NCI-H128 (cell line): Measurements from ENCODE around the gene PELI2.

ENCODE experiments used
- DNase-seq: peaks from one replicate; lab custom pipeline; 2025; ENCODE audit not compliant: unreplicated experiment; lab: John Stamatoyannopoulos, UW

PELI2 gene

GRCh38 chr14:56237398-56237797, 119.2 kb downstream of the PELI2 start:
- DNase-seq = no peak

DNA sequence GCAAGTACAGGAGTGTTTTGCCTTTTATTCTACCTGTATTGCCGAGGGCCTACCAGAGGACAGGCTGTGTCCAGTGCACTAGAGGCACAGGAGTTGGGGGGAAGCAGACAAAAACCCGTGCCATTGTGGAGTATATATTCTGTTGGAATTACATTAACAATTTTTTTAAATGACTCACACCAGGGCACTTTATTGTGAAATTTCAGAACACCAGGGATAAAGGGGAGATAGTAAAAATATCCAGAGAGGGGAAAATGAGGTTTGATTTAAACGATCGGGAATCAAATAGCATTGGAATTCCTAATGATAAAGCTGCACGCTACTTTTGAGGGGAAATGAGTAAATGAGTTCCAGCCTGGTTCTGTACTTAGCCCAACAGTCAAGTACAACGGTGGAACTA, 123.2 kb downstream of the PELI2 start:
- DNase-seq = no peak

- no peak for DNase-seq
Observed at GRCh38 chr14:56243110-56243509, 124.9 kb downstream of the PELI2 start.

GRCh38 chr14:56244138-56244789, 126.1 kb downstream of the PELI2 start:
- no peak for DNase-seq

GRCh38 chr14:56247495-56248200, 129.4 kb downstream of the PELI2 start:
- DNase-seq = no peak

GRCh38 chr14:56248442-56248841, 130.2 kb downstream of the PELI2 start:
- no peak for DNase-seq

GRCh38 chr14:56261046-56261445, 142.8 kb downstream of the PELI2 start:
- no peak for DNase-seq

DNA sequence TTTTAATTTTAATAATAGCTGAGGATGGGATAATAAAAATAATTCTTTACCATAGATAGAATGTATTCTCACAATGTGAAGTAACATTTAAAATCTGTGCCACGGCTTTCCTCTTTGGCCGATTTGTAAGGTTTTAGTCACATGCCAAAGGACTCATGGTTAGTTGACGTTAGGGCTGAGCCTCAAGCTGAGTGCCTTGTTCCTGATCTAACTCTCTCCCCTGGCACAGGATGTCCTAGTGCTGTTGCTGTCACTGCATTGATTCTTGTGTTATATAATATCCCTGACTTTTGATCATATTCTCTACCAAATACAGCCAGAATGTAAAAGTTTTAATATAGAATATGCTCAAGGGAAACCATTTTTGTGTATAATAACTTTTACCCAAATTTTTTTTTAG, 144.3 kb downstream of the PELI2 start:
- DNase-seq = no peak

DNA sequence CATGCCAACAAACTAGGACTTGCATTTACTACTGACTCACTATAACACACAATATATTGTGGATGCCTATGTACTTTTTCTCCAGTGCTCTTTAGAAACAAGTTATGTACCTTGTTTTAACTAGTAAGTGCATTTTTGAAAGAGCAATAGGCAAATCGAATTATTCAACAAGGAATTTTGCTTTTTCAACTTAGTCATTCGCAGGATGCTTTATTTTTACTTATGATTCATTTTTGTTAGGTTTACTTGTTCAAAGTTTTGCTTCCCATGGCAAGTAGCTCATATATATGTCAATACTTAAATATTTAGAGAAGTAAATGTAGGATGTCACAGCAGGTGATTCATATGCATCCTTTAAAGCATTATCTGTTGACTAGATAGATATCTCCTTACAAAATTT, 149.8 kb downstream of the PELI2 start:
- no peak for DNase-seq

DNA sequence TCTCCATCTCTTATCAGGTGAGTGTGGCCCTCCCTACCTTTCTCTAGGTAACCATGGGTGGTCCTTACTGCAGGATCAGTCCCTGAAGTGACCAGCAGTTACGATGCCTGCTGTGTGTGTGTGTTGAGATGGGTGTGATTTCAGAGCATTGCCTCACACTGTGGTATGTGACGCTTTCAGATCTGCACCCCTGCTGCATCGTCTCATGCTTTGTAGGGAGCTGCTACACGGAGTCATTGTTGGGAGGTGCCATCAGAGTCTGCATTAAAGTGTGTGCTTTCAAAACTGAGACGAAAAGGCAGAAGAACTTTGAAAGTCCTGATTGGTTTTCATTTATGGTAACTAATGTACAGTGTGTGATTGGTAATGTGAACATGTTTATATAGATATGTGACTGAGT, 150.5 kb downstream of the PELI2 start:
- no peak for DNase-seq

- no peak for DNase-seq
Observed at GRCh38 chr14:56270921-56271320, 152.7 kb downstream of the PELI2 start.

- no peak for DNase-seq
Observed at GRCh38 chr14:56271970-56272369, 153.8 kb downstream of the PELI2 start.

GRCh38 chr14:56273155-56273554, 154.9 kb downstream of the PELI2 start:
- no peak for DNase-seq

DNA sequence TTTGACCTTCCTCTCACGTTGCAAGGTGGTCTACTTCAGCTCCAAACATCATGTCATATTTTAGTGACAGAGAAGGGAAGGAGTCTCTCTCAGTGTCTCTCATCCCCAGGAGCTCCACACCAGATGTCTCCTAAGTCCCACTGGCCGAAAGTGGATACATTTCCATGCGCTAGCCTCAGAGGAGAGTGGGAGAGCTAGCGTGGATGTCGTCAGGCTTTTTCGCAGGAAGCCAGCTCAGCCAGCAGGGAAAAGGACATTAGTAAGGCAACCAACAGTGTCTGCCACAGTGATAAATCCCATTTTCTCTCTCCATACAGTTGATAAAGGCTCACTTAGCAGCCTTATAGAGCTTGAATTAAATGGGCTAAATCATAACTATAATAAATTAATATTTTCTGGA, 155.7 kb downstream of the PELI2 start:
- no peak for DNase-seq

DNA sequence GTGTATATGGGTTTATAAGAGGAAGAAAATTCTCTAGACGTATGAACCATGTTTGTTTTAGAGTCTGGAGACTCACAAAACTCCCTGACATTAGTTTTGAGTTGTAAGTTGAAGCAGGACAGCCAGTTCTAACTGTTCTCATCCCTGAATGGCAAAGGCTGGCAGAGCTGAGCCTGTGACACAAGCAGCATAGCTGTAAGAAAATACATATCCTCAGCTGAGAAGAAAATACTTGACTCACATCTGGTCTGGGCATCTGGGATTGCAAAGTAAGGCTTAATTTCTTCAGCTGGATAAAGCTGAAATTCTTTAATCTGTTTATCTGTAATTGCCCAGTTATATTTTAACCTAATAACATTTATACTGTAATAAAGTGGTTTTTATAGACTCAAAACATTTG, 156.3 kb downstream of the PELI2 start:
- no peak for DNase-seq

DNA sequence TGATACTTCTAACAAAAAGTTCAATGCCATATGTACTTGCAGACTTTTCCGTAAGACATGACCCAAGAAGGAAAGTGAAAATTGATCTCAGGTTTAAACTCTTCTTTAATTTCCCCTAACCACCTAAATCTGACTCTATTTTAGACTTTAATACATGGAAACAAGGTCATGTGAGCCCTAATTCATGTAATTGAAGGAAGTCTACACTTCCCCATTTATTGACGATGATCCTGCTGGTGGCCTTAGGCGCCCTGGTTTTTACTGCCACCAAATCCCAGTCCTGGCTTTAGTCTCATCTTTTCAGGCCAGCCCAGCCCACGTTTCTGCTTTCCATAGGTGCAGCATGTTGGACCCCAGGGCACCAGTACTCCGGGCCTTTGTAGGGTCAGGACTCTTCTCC, 157.9 kb downstream of the PELI2 start:
- no peak for DNase-seq

GRCh38 chr14:56278383-56278782, 160.2 kb downstream of the PELI2 start:
- DNase-seq = no peak

DNA sequence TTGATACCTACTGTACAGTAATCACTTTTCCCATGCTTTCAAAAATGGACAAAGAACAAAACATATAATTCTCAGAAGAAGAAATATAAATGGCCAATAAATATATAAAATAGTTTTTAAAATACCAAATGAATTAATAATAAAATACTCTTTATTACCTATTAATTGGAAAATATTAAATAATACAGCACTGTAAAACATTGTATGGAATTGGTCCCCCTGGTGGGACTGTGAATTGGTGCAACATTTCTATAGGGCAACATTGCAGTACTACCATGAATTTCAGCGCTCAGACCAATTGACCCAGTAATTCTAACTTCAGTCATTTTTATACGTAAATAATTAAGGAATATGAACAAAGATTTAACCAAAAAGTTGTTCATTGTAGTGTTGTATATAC, 162.6 kb downstream of the PELI2 start:
- no peak for DNase-seq

- DNase-seq = no peak
Observed at GRCh38 chr14:56282179-56282578, 164.0 kb downstream of the PELI2 start.

- no peak for DNase-seq
Observed at GRCh38 chr14:56284641-56285040, 166.4 kb downstream of the PELI2 start.

GRCh38 chr14:56289155-56289554, 170.9 kb downstream of the PELI2 start:
- no peak for DNase-seq

GRCh38 chr14:56290195-56290594, 172.0 kb downstream of the PELI2 start:
- no peak for DNase-seq

DNA sequence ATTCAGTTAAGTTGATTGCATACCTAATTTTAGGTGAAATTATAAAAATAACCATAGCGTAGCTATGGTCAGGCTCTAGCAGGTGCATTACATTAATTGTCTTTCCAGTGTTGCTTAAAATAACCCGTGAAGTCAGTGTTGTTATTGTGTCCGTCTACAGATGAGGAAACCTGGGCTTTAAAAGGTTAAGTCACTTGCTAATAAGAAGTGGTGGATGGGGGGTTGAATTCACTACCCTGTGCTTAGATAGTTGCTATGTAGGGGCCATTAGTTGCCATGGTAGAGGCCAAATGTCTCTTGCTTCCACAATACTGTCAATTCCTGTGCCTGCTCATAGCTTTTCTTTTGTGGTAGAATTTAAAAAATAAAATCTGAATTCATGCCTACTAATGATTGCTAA, 174.8 kb downstream of the PELI2 start:
- DNase-seq = no peak
